VCaP (cell line): Measurements from ENCODE around the gene RETSAT.
"Not testable (repeated sequence)": the region's sequence is repeated elsewhere in the genome, so short reads cannot be mapped to it uniquely, and the experiment has no call there.

Experiments
- H3K27ac ChIP-seq: fragments of 450-650 bp; 2 replicates; pipeline ENCODE4 v1.5.1; 2017
- TF ChIP-seq, protein P1 (sequence below): fragments of 450-650 bp; conservative IDR thresholded peaks from 2 replicates; pipeline ENCODE4 v1.5.1; 2017; ENCODE audit warnings: mild to moderate bottlenecking, moderate library complexity

RETSAT gene

DNA sequence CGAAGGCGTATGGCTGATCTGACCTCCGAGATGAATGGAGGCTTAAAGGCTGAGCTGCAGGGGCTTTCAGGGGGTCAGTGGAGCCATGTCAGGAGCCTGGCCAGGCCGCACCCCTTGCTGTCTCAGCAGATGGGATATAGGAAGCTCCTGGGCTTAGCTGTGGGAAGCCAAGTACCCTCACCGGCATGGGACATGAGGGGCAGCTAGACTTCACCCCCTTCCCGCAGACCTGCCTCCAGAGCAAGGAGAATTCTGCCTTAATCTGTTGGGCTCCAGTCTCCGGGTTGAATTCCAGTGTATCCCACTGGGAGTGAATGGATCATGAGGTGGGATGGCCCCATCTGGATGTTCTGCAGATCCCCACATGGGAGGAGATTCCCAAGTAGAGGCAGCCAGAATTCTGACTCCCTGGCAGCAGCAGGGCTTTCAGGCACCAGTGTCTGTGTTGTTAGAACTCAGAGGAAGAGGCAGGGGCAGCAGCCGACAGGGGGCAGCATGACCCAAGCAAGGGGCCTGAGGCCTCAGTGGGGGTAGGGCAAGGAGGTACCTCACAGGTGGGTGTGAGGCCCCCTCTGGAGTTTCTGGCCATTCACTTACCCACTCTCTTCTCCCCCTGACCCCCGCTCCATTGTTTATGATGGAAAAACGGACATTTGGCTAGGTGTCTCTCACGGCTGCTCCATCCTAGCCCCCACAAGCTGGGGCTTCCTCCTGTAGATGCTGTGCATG, 36.8 kb upstream of the RETSAT start:
- TF ChIP-seq, protein P1, sequence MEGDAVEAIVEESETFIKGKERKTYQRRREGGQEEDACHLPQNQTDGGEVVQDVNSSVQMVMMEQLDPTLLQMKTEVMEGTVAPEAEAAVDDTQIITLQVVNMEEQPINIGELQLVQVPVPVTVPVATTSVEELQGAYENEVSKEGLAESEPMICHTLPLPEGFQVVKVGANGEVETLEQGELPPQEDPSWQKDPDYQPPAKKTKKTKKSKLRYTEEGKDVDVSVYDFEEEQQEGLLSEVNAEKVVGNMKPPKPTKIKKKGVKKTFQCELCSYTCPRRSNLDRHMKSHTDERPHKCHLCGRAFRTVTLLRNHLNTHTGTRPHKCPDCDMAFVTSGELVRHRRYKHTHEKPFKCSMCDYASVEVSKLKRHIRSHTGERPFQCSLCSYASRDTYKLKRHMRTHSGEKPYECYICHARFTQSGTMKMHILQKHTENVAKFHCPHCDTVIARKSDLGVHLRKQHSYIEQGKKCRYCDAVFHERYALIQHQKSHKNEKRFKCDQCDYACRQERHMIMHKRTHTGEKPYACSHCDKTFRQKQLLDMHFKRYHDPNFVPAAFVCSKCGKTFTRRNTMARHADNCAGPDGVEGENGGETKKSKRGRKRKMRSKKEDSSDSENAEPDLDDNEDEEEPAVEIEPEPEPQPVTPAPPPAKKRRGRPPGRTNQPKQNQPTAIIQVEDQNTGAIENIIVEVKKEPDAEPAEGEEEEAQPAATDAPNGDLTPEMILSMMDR, result peak; percentile 2
- H3K27ac ChIP-seq, result no peak overlapping the region

DNA sequence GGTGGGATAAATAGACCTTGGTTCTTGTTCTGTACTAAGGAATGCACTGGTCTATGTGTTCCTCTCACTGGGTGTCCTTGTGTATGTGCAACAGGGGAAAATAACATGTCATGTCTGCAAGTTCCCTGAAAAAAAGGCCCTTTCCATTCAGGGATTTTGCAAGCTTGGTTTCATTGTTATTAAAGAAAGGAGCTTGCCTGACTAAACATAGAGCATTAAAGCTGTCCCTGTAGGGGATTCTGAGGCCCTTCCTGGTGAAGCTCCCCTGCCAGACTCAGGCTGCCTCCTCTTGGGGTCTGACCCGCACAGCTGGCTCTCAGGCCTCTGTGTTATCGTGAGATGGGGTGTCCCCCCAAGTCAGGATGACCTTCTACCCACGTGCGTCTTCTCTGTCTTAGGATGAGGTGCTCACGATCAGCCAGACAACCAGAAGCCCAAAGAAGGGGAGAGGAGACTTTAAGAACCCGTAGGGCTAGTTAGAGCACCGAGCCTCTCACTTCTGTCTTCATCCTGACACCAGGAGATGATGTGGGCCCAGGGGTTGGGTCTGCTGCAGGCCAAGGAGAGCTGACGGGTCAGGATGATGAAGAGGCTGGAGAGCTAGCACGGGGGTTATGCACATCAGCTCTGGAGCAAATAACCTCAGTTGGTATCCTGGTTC, 34.7 kb upstream of the RETSAT start:
- TF ChIP-seq, protein P1, result no peak
- no peak overlapping the region for H3K27ac ChIP-seq

DNA sequence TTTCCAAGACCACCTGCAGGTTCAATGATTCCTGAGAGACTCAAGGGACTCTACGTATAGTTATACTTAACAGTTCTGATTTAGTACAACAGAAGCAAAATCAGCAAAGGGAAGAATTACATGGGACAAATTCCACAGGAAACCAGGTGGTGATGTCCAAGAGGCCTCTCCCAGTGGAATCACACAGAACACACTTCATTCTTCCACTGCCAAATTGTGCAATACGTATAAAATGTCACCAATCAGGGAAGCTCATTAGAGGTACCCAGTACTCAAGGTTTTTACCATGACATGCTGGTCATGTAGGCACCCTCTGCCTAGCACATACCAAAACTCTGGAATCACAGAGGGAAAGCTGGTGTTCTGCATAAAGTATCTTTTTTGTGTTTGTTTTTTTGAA, 33.4 kb upstream of the RETSAT start:
- TF ChIP-seq, protein P1, result no peak
- no peak overlapping the region for H3K27ac ChIP-seq

GRCh38 chr2:85385746-85386145, 31.4 kb upstream of the RETSAT start:
- H3K27ac ChIP-seq, result no peak overlapping the region
- TF ChIP-seq, protein P1, result no peak

- TF ChIP-seq, protein P1, result no peak
- H3K27ac ChIP-seq, result no peak overlapping the region
Measured at GRCh38 chr2:85383850-85384249, 29.5 kb upstream of the RETSAT start.

DNA sequence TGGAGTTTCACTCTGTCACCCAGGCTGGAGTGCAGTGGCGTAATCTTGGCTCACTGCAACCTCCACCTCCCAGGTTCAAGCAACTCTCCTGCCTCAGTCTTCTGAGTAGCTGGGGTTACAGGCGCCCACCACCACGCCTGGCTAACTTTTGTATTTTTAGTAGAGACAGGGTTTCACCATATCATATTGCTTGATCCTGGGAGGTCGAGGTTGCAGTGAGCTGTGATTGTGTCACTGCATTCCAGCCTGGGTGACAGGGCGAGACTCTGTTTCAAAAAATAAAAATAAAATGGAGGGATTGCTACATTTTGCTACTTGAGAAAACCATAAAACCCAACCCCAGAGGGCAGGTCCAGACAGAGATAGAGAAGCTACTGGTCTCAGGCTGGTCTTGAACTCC, 28.8 kb upstream of the RETSAT start:
- not testable (repeated sequence) for H3K27ac ChIP-seq

GRCh38 chr2:85380048-85380447, 25.7 kb upstream of the RETSAT start:
- no peak overlapping the region for H3K27ac ChIP-seq
- TF ChIP-seq, protein P1, result no peak

GRCh38 chr2:85378257-85378656, 23.9 kb upstream of the RETSAT start:
- TF ChIP-seq, protein P1, result no peak

More at GRCh38 chr2:85378257-85378656, 23.9 kb upstream of the RETSAT start:
- no peak overlapping the region for H3K27ac ChIP-seq
